Measurements from ENCODE around the gene CDON.

CDON gene

DNA sequence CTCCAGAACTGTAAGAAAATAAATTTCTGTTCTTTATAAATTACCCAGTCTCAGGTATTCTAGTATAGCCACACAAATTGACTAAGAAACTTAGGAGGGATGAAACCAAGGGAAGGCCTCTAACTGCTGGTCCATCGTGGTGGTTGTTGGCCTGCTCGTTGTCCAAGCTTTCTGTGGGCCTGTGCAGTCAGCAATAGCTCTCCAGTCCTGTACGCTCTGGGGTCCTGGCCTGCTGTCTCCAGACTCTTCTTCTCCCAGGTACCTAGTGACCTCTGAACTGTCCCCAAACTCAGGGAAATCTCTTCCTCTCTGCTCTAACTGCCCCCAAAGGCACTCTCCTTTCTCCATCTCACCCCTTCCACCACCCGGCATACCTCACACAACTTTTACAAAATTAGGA is 122.5 kb downstream of the CDON start:
- no peak overlapping the region for H3K4me3 ChIP-seq (ENCODE audit: low read depth, low read length)
- H4K91ac ChIP-seq (ENCODE audit: low read depth, low read length) = no peak overlapping the region
- H3K4ac ChIP-seq (ENCODE audit: low read depth, low read length) = no peak overlapping the region
- no peak overlapping the region for H3K14ac ChIP-seq (ENCODE audit: low read length)
- H2BK120ac ChIP-seq (ENCODE audit: insufficient read depth, low read length, poor library complexity) = no peak overlapping the region
- H4K12ac ChIP-seq (ENCODE audit: low read depth, low read length) = no peak overlapping the region
- DNase-seq = no peak
- no peaks in the 10 kb centered on the region for H3K9me3 ChIP-seq (ENCODE audit: insufficient read depth, low read depth, low read length)
- H3K27ac ChIP-seq (ENCODE audit: low read depth, low read length) = no peak overlapping the region
- no peaks in the 10 kb centered on the region for H3K79me2 ChIP-seq (ENCODE audit: control insufficient read depth, insufficient read depth, low read length, poor library complexity)
- no peak overlapping the region for H4K8ac ChIP-seq (ENCODE audit: low read depth, low read length)
- H2BK5ac ChIP-seq (ENCODE audit: low read depth, low read length, poor library complexity) = no peak overlapping the region
- H3K4me2 ChIP-seq (ENCODE audit: low read length) = no peak overlapping the region
- no peak overlapping the region for H3K18ac ChIP-seq (ENCODE audit: low read length)
- no peak overlapping the region for H3K23ac ChIP-seq (ENCODE audit: low read length)
- no peaks in the 10 kb centered on the region for H3K36me3 ChIP-seq (ENCODE audit: control insufficient read depth in 1 of 2, insufficient read depth in 2 of 2, low read length in 2 of 2)
- no peaks in the 10 kb centered on the region for H3K79me1 ChIP-seq (ENCODE audit: low read length)
- peaks cover 8 to 11% of the 10 kb centered on the region in 2 experiments for H3K4me1 ChIP-seq (ENCODE audit: control insufficient read depth in 1 of 2, insufficient read depth in 2 of 2, low read length in 2 of 2)
- H2AK5ac ChIP-seq (ENCODE audit: low read length) = no peak overlapping the region
- H3K9ac ChIP-seq (ENCODE audit: low read length) = peak overlapping the region; percentile 19
- WGBS (ENCODE audit: extremely low coverage, insufficient coverage, insufficient read length) = no CpG with 5 or more reads among the region's 4 CpGs
- no peak overlapping the region for H2BK12ac ChIP-seq (ENCODE audit: low read length)
- no peak overlapping the region for H2AFZ ChIP-seq (ENCODE audit: insufficient read depth, low read length, poor library complexity)
- H3K27me3 ChIP-seq (ENCODE audit: insufficient read depth, low read length) = no peaks in the 10 kb centered on the region

DNA sequence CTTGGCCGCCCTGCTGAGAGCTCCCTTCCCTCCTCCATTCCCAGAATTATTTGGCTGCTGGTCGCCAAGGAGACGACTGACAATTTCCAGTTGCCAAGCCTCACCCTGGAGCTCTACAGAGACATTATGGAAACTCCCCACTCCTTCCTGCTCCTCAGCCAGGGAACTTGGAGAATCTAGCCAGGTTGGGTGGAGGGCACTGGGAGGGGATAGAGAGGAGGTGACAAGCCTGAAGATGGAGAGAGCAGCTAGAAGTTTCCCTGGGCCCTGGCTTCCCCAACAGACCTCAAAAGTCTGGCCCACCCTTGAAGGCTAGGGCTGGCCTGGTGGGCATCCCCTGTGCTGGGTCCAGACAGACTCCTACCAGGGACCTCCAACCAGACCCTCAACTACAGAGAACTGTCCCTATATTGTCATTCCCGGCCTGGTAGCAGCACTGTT is 123.6 kb downstream of the CDON start:
- no peak overlapping the region for H3K27ac ChIP-seq (ENCODE audit: low read depth, low read length)
- H2BK12ac ChIP-seq (ENCODE audit: low read length) = no peak overlapping the region
- peaks cover 8 to 11% of the 10 kb centered on the region in 2 experiments for H3K4me1 ChIP-seq (ENCODE audit: control insufficient read depth in 1 of 2, insufficient read depth in 2 of 2, low read length in 2 of 2)
- H2BK120ac ChIP-seq (ENCODE audit: insufficient read depth, low read length, poor library complexity) = no peak overlapping the region
- no peak overlapping the region for H4K8ac ChIP-seq (ENCODE audit: low read depth, low read length)
- no peaks in the 10 kb centered on the region for H3K9me3 ChIP-seq (ENCODE audit: insufficient read depth, low read depth, low read length)
- no peak overlapping the region for H2BK5ac ChIP-seq (ENCODE audit: low read depth, low read length, poor library complexity)
- H3K4me3 ChIP-seq (ENCODE audit: low read depth, low read length) = no peak overlapping the region
- no peak overlapping the region for H3K4me2 ChIP-seq (ENCODE audit: low read length)
- no peak for DNase-seq
- no peak overlapping the region for H3K9ac ChIP-seq (ENCODE audit: low read length)
- no peaks in the 10 kb centered on the region for H3K79me1 ChIP-seq (ENCODE audit: low read length)
- no peak overlapping the region for H4K91ac ChIP-seq (ENCODE audit: low read depth, low read length)
- no peaks in the 10 kb centered on the region for H3K36me3 ChIP-seq (ENCODE audit: control insufficient read depth in 1 of 2, insufficient read depth in 2 of 2, low read length in 2 of 2)
- H3K4ac ChIP-seq (ENCODE audit: low read depth, low read length) = no peak overlapping the region
- WGBS (ENCODE audit: extremely low coverage, insufficient coverage, insufficient read length) = no CpG with 5 or more reads among the region's 4 CpGs
- H4K12ac ChIP-seq (ENCODE audit: low read depth, low read length) = no peak overlapping the region
- H3K23ac ChIP-seq (ENCODE audit: low read length) = no peak overlapping the region
- H2AK5ac ChIP-seq (ENCODE audit: low read length) = no peak overlapping the region
- no peaks in the 10 kb centered on the region for H3K27me3 ChIP-seq (ENCODE audit: insufficient read depth, low read length)
- no peak overlapping the region for H3K14ac ChIP-seq (ENCODE audit: low read length)
- H3K18ac ChIP-seq (ENCODE audit: low read length) = no peak overlapping the region
- no peak overlapping the region for H2AFZ ChIP-seq (ENCODE audit: insufficient read depth, low read length, poor library complexity)
- no peaks in the 10 kb centered on the region for H3K79me2 ChIP-seq (ENCODE audit: control insufficient read depth, insufficient read depth, low read length, poor library complexity)

DNA sequence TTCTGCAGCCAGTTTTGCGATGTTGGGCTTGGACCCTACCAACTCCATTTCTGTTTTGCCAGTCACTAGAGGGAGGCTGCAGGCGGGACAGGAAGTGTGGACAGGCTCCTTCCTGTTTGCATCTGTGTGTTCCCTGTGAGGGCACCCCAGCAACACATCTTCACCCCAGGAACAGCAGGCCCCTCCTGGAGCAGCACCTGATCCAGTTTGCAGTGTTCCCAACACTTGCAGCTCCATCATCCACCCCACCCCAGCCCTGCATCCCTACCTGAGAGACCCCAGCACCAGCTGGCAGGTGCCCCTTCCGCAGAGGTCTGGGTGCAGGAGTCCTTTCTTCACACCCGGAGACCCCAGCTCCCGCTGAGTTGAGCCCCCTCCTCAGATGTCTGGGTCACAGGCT is 124.2 kb downstream of the CDON start:
- H3K14ac ChIP-seq (ENCODE audit: low read length) = no peak overlapping the region
- H3K4me2 ChIP-seq (ENCODE audit: low read length) = no peak overlapping the region
- H3K27me3 ChIP-seq (ENCODE audit: insufficient read depth, low read length) = no peaks in the 10 kb centered on the region
- peak overlapping the region; percentile 42 for H4K8ac ChIP-seq (ENCODE audit: low read depth, low read length)
- H2BK12ac ChIP-seq (ENCODE audit: low read length) = no peak overlapping the region
- H2BK120ac ChIP-seq (ENCODE audit: insufficient read depth, low read length, poor library complexity) = no peak overlapping the region
- H3K9me3 ChIP-seq (ENCODE audit: insufficient read depth, low read depth, low read length) = no peaks in the 10 kb centered on the region
- no peak overlapping the region for H3K18ac ChIP-seq (ENCODE audit: low read length)
- H2BK5ac ChIP-seq (ENCODE audit: low read depth, low read length, poor library complexity) = no peak overlapping the region
- H3K4me3 ChIP-seq (ENCODE audit: low read depth, low read length) = no peak overlapping the region
- peak overlapping the region; percentile 64 for H2AFZ ChIP-seq (ENCODE audit: insufficient read depth, low read length, poor library complexity)
- no peak overlapping the region for H3K23ac ChIP-seq (ENCODE audit: low read length)
- no peak for DNase-seq
- no peaks in the 10 kb centered on the region for H3K79me2 ChIP-seq (ENCODE audit: control insufficient read depth, insufficient read depth, low read length, poor library complexity)
- H3K9ac ChIP-seq (ENCODE audit: low read length) = no peak overlapping the region
- H3K4me1 ChIP-seq (ENCODE audit: control insufficient read depth in 1 of 2, insufficient read depth in 2 of 2, low read length in 2 of 2) = peaks cover 6 to 8% of the 10 kb centered on the region in 2 experiments
- H3K4ac ChIP-seq (ENCODE audit: low read depth, low read length) = no peak overlapping the region
- H4K91ac ChIP-seq (ENCODE audit: low read depth, low read length) = no peak overlapping the region
- no peak overlapping the region for H3K27ac ChIP-seq (ENCODE audit: low read depth, low read length)
- H3K36me3 ChIP-seq (ENCODE audit: control insufficient read depth in 1 of 2, insufficient read depth in 2 of 2, low read length in 2 of 2) = no peaks in the 10 kb centered on the region
- WGBS (ENCODE audit: extremely low coverage, insufficient coverage, insufficient read length) = no CpG with 5 or more reads among the region's 5 CpGs
- H4K12ac ChIP-seq (ENCODE audit: low read depth, low read length) = no peak overlapping the region
- no peaks in the 10 kb centered on the region for H3K79me1 ChIP-seq (ENCODE audit: low read length)
- H2AK5ac ChIP-seq (ENCODE audit: low read length) = no peak overlapping the region

DNA sequence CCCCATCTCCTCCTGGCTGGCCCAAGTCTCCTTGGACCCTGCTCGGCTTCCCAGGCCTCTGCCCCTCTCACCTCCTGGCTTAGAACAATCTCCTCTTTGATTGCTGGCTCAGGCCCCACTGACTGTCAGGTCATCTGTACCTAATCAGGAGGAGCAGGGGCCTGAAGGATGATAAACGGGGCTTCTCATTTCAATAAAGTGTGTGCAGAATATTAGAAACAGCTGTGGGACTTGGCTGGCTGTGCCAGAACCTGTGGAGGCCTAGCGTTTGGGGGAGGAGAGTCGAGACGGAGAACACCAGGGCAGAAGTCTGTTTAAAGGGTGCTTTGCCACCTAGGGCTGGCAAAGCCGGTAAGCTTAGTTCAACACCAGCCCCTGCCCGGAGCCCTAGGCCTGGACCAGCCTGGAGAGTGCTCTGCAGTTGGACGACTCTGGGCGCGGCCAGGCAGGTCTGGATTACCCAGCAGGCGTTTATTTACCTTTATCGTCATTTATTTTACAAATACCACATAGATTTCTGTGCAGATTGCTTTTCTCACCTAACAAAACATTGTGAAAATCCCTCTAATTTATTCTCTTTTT is 127.0 kb downstream of the CDON start:
- Histone ChIP-seq H3K9ac (ENCODE audit: low read length) (no peak overlapping the region), H3K79me2 (ENCODE audit: control insufficient read depth, insufficient read depth, low read length, poor library complexity) (no peaks in the 10 kb centered on the region), H3K4me3 (ENCODE audit: low read depth, low read length) (no peak overlapping the region), H4K91ac (ENCODE audit: low read depth, low read length) (no peak overlapping the region), H2BK5ac (ENCODE audit: low read depth, low read length, poor library complexity) (no peak overlapping the region), H3K36me3 (ENCODE audit: control insufficient read depth in 1 of 2, insufficient read depth in 2 of 2, low read length in 2 of 2) (no peaks in the 10 kb centered on the region), H3K23ac (ENCODE audit: low read length) (no peak overlapping the region), H3K27me3 (ENCODE audit: insufficient read depth, low read length) (no peaks in the 10 kb centered on the region), H2BK120ac (ENCODE audit: insufficient read depth, low read length, poor library complexity) (no peak overlapping the region), H3K18ac (ENCODE audit: low read length) (no peak overlapping the region), H3K79me1 (ENCODE audit: low read length) (no peaks in the 10 kb centered on the region), H3K9me3 (ENCODE audit: insufficient read depth, low read depth, low read length) (no peaks in the 10 kb centered on the region), H3K4me2 (ENCODE audit: low read length) (no peak overlapping the region), H4K8ac (ENCODE audit: low read depth, low read length) (no peak overlapping the region), H3K14ac (ENCODE audit: low read length) (no peak overlapping the region), H2AK5ac (ENCODE audit: low read length) (no peak overlapping the region), H3K4ac (ENCODE audit: low read depth, low read length) (no peak overlapping the region), H4K12ac (ENCODE audit: low read depth, low read length) (no peak overlapping the region), H3K4me1 (ENCODE audit: control insufficient read depth in 1 of 2, insufficient read depth in 2 of 2, low read length in 2 of 2) (peaks cover 2 to 5% of the 10 kb centered on the region in 2 experiments), H2BK12ac (ENCODE audit: low read length) (no peak overlapping the region), H3K27ac (ENCODE audit: low read depth, low read length) (no peak overlapping the region), H2AFZ (ENCODE audit: insufficient read depth, low read length, poor library complexity) (no peak overlapping the region)
- WGBS (ENCODE audit: extremely low coverage, insufficient coverage, insufficient read length) = no CpG with 5 or more reads among the region's 12 CpGs
- no peak for DNase-seq
